BJ (cell line): ENCODE results near the gene IFT80. TPM values are rescaled to one million over a fixed set of nuclear protein-coding genes. Genes with fewer than 3 reads are reported as not detected.

Source experiments
- CTCF ChIA-PET: fragments of 350-600 bp; formaldehyde crosslinking; extraction: SDS; loops from one replicate; lab custom pipeline; 2021; ENCODE audit warnings: antibody characterized with exemption, inconsistent platforms; lab: Yijun Ruan, JAX
- POLR2A ChIA-PET: fragments of 300-600 bp; sonication (Branson Sonifier 250); formaldehyde crosslinking; extraction: SDS; loops from one replicate; lab custom pipeline; 2021; ENCODE audit warnings: antibody characterized with exemption; lab: Charles Lee
- DNase-seq: peaks from one replicate; pipeline ENCODE4 v3.0.0-alpha.2; 2011; ENCODE audit warnings: low read depth
- H3K27me3 ChIP-seq: 2 replicates; pipeline ENCODE4 v1.6.0; 2011; ENCODE audit warnings: low read length; ENCODE audit not compliant: control insufficient read depth, insufficient read depth
- H3K36me3 ChIP-seq: 2 replicates; pipeline ENCODE4 v1.5.1; 2011; ENCODE audit warnings: low read length; ENCODE audit not compliant: control insufficient read depth, insufficient read depth
- H3K4me3 ChIP-seq: 2 replicates; pipeline ENCODE4 v1.5.1; 2011; ENCODE audit warnings: low read depth, mild to moderate bottlenecking, control low read depth, low read length
- polyA plus RNA-seq: library from polyadenylated mRNA; depleted of rRNA; stranded (reverse); fragments of >200 nt; gene quantifications from 2 replicates; pipeline ENCODE4 v1.2.3, GENCODE V29; 2011
- TF ChIP-seq, protein P1 (sequence below): IDR thresholded peaks from 2 replicates; pipeline ENCODE4 v1.5.1; 2011; ENCODE audit warnings: low read depth, mild to moderate bottlenecking, control low read depth, inconsistent platforms, low read length, moderate library complexity; ENCODE audit not compliant: insufficient read depth

The IFT80 gene
- polyA plus RNA-seq, 1 experiment = 10.4 TPM

DNA sequence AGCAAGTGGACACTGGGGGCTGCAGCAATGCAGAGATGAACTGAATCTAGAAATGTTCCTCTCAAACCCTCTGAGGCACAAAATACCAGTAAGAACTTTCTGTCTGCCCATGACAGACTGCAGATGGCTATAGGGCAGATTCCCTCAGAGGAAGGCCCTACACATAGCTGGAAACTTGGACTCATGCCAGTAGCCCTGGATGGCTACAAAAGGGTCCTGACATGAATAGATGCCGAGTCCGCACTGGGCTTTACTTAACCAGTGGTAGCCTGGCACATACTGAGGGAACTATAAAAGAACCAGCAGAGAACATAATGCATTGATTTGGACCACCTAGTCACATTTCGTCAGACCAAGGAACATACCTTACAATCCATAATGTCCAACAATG, 107.1 kb downstream of the IFT80 start:
- ChIA-PET CTCF (no interaction called here), POLR2A (no interaction called here)
- Histone ChIP-seq H3K36me3 (no peaks in the 10 kb centered on the region), H3K27me3 (no peaks in the 10 kb centered on the region), H3K4me3 (no peak overlapping the region)
- no peak for DNase-seq
- TF ChIP-seq, protein P1, sequence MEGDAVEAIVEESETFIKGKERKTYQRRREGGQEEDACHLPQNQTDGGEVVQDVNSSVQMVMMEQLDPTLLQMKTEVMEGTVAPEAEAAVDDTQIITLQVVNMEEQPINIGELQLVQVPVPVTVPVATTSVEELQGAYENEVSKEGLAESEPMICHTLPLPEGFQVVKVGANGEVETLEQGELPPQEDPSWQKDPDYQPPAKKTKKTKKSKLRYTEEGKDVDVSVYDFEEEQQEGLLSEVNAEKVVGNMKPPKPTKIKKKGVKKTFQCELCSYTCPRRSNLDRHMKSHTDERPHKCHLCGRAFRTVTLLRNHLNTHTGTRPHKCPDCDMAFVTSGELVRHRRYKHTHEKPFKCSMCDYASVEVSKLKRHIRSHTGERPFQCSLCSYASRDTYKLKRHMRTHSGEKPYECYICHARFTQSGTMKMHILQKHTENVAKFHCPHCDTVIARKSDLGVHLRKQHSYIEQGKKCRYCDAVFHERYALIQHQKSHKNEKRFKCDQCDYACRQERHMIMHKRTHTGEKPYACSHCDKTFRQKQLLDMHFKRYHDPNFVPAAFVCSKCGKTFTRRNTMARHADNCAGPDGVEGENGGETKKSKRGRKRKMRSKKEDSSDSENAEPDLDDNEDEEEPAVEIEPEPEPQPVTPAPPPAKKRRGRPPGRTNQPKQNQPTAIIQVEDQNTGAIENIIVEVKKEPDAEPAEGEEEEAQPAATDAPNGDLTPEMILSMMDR = no peak

GRCh38 chr3:160291290-160291908, 107.6 kb downstream of the IFT80 start:
- ChIA-PET POLR2A (no interaction called here), CTCF (no interaction called here)
- no peak for DNase-seq
- TF ChIP-seq, protein P1 = no peak
- H3K27me3 ChIP-seq = no peaks in the 10 kb centered on the region
- no peaks in the 10 kb centered on the region; the same call in 1 of the 2 replicates for H3K36me3 ChIP-seq
- H3K4me3 ChIP-seq = no peak overlapping the region

- POLR2A ChIA-PET = no interaction called here
- TF ChIP-seq, protein P1 = no peak
- Histone ChIP-seq H3K4me3 (no peak overlapping the region), H3K36me3 (no peaks in the 10 kb centered on the region; the same call in 1 of the 2 replicates), H3K27me3 (no peaks in the 10 kb centered on the region)
- CTCF ChIA-PET = no interaction called here
- DNase-seq = no peak
These were observed 111.4 kb downstream of the IFT80 start for GRCh38 chr3:160287666-160288065.

DNA sequence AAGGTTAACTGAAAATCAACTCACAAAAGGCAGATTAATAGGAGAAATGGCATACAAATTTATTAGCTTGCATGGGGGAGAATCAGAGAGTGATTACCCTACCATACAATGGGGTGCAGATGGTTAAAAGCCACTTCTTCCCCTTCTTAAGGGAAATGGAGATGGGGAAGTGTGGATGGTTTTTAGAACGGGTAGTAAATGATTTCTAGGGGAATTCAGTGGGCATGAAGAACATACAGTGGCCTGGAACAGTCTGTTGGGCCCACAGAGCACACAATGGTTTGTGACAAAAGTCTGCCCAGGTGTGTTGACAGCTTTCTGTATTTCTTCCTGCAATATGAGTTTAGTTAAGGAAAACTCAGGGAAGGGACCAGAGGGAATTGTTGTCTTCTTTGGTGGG, 112.8 kb downstream of the IFT80 start:
- POLR2A ChIA-PET = no interaction called here

DNA sequence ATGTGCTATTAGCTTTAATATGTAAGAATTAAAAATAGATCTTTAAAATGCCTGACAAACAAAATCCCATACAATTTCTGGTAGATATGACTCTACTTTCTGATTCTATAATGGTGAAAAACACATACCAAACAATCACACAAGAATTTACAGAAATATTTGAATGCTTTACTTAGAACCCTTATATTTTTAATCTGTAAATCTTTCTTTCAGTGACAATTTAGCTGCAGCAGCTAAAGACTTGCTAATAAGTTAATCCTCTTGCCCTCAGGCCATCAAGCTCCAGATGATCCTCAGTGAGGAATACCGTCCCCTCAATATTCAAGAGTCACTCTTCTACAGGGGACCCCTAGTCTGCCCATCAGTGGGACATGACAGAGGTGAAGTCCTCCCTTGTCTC, 118.2 kb downstream of the IFT80 start:
- TF ChIP-seq, protein P1 = no peak
- Histone ChIP-seq H3K4me3 (no peak overlapping the region), H3K36me3 (no peaks in the 10 kb centered on the region; the same call in 1 of the 2 replicates), H3K27me3 (no peaks in the 10 kb centered on the region)
- no peak for DNase-seq
- ChIA-PET CTCF (interaction anchor here (1.5 kb wide), 1 partner anchor 20 kb away, joined by 3 read pairs; no protein-coding TSS in a partner anchor), POLR2A (interaction anchor here (0.8 kb wide), 1 partner anchor 13 kb away, joined by 3 read pairs; no protein-coding TSS in a partner anchor)

More for the DNA sequence above, 112.8 kb downstream of the IFT80 start:
- Histone ChIP-seq H3K27me3 (no peaks in the 10 kb centered on the region), H3K4me3 (no peak overlapping the region), H3K36me3 (no peaks in the 10 kb centered on the region; the same call in 1 of the 2 replicates)
- CTCF ChIA-PET = no interaction called here
- DNase-seq = no peak
- TF ChIP-seq, protein P1 = no peak
